Uterus (tissue), 2 donors: ENCODE data around the gene TSPO.

Source experiments
- POLR2A ChIP-seq, 2 donors: fragments of 450-650 bp; IDR thresholded peaks; one replicate each; pipeline ENCODE4 v1.6.1; 2016; ENCODE audit warnings: antibody characterized with exemption in 2 of 2, mild to moderate bottlenecking in 1 of 2, moderate library complexity in 1 of 2
- TF ChIP-seq, protein P1 (sequence below), 4 experiments: fragments of 200-600 bp in 2 of 4; fragments of 450-650 bp in 2 of 4; sonication (generic) in 2 of 4; IDR thresholded peaks; one replicate each; pipeline ENCODE4 v1.5.1; 2016 to 2019; ENCODE audit warnings: antibody characterized with exemption in 4 of 4, mild to moderate bottlenecking in 2 of 4, moderate library complexity in 1 of 4

DNA sequence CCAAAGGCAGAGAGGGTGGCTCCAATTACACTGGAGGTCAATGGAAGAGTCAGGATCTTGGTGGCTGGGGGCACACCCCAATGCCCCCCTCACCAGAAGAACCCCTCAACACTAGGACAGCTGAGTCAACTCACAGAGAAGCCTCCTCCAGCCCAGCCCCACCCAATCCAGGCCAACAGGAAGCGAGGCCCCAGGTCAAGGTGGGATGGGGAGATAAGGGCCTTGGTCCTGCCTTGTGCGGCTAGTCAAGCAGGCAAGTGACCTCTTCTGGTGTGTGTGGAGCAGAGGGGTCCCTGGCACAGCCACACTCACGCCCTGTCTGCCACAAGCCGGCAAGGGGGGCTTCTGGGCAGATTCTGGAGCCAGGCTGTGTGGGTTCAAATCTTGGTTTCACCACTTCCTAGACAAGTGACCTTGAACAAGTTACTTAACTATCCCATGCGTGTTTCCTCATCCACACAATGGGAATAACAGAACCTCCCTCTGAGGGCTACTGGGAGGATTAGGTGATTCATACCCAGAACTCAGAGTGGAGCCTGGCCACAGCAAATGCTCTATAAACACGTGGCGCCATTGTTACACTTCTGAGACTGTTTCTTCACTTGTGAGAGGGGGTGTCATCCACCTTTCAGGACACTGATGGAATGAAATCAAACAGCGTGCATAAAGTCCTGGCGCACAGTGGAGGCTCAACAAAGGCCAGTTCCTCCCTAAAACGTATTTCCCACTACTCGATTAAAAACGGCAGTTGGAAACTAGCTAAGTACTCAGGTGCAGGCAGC is 32.3 kb downstream of the TSPO start:
- TF ChIP-seq, protein P1, sequence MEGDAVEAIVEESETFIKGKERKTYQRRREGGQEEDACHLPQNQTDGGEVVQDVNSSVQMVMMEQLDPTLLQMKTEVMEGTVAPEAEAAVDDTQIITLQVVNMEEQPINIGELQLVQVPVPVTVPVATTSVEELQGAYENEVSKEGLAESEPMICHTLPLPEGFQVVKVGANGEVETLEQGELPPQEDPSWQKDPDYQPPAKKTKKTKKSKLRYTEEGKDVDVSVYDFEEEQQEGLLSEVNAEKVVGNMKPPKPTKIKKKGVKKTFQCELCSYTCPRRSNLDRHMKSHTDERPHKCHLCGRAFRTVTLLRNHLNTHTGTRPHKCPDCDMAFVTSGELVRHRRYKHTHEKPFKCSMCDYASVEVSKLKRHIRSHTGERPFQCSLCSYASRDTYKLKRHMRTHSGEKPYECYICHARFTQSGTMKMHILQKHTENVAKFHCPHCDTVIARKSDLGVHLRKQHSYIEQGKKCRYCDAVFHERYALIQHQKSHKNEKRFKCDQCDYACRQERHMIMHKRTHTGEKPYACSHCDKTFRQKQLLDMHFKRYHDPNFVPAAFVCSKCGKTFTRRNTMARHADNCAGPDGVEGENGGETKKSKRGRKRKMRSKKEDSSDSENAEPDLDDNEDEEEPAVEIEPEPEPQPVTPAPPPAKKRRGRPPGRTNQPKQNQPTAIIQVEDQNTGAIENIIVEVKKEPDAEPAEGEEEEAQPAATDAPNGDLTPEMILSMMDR (IDR thresholded peaks at IDR 0.05), result no peak
- TF ChIP-seq POLR2A (IDR thresholded peaks at IDR 0.05), result no peak
